Activated T-helper 17 cell treated with anti-CD3 and anti-CD28 coated beads, Interleukin-2, amount 50 U/mL, for 72 hours (primary cell): ENCODE measurements around the gene PHC2. TPM values are rescaled to one million over a fixed set of nuclear protein-coding genes. Genes with fewer than 3 reads are reported as not detected.

Experiments
- ATAC-seq: fragments of 150-1000 bp; cut with Tn5 transposase; replicated peaks from 2 replicates; pipeline ENCODE4 v1.10.0; 2021; ENCODE audit warnings: mild to moderate bottlenecking, moderate library complexity
- H3K27ac Mint-ChIP-seq: one replicate; pipeline ENCODE4 v1.8.0; 2022; ENCODE audit warnings: mixed read lengths
- H3K27me3 Mint-ChIP-seq: one replicate; pipeline ENCODE4 v1.8.0; 2022; ENCODE audit warnings: mixed read lengths
- H3K36me3 Mint-ChIP-seq: one replicate; pipeline ENCODE4 v1.8.0; 2022; ENCODE audit warnings: low read depth, mild to moderate bottlenecking, mixed read lengths
- H3K4me1 Mint-ChIP-seq: one replicate; pipeline ENCODE4 v1.8.0; 2022; ENCODE audit warnings: mixed read lengths
- H3K4me3 Mint-ChIP-seq: one replicate; pipeline ENCODE4 v1.8.0; 2022; ENCODE audit warnings: mild to moderate bottlenecking, mixed read lengths
- H3K9me3 Mint-ChIP-seq: one replicate; pipeline ENCODE4 v1.8.0; 2022; ENCODE audit warnings: mixed read lengths
- total RNA-seq, 2 donors: library from RNA; stranded (reverse); gene quantifications; one replicate each; pipeline ENCODE4 v1.2.3, GENCODE V29; 2022

Gene PHC2
- total RNA-seq, 2 donors from 2014 or later: 21.4 to 27.3 TPM

DNA sequence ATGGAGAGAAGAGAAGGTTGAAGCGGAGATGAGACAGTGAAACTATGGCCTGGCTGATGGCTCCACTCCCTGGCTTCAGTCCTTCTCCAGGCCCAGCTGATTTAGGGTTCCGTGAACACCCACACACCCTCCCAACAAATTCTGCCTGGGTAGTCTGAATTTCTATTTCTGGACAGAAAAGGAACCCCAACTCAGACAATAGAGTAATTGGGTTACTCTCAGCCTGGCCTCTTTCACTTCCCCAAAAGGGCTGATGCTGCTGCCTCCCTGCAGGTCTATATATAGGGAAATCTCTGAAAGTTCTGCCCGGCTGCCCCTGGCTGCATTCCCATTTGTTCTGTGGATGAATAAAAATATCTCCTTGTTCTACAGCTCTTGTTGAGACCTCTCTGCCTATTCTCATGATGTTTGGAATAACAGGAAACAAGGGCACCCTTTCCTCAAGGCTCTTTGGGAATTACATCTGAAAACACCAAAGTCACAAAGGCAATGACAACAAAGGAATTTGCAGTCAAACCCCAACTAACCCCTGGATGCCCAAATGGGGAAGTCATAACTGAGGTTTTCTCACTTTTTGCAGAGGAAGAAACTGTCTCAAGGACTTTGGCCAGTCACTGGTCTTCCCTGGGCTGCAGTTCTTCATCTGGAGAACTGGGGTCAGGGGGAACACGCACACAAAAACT, 30.2 kb upstream of the PHC2 start:
- H3K9me3 Mint-ChIP-seq: no peaks in the 10 kb centered on the region
- no peaks in the 10 kb centered on the region for H3K4me1 Mint-ChIP-seq
- no peak for ATAC-seq
- H3K4me3 Mint-ChIP-seq: no peak overlapping the region
- H3K27me3 Mint-ChIP-seq: peaks cover 11% of the 10 kb centered on the region
- H3K36me3 Mint-ChIP-seq: no peaks in the 10 kb centered on the region
- peak overlapping the region; percentile 37 for H3K27ac Mint-ChIP-seq

DNA sequence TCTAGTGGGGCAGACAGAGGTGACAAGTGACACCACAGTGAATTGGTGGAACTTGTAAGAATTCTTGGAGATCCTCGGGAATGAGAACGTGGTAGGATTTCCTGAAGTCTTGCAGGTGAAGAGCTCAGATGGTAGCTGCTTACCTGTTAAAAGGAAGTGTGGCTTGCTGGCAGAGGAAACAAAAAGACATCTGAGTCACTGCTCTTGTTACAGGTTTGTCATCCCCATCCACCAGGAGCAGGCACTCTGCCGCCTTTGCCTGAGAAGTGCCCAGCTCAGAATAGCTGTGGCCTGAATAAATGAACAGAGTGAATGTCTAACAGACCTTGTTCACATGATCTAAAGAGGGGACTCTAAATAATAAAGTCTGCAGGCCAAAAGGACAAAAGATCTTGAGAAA, 29.2 kb upstream of the PHC2 start:
- Mint-ChIP-seq H3K27ac (no peak overlapping the region), H3K4me1 (peaks cover 4% of the 10 kb centered on the region), H3K4me3 (no peak overlapping the region), H3K36me3 (no peaks in the 10 kb centered on the region), H3K27me3 (peaks cover 11% of the 10 kb centered on the region), H3K9me3 (no peaks in the 10 kb centered on the region)
- no peak for ATAC-seq

DNA sequence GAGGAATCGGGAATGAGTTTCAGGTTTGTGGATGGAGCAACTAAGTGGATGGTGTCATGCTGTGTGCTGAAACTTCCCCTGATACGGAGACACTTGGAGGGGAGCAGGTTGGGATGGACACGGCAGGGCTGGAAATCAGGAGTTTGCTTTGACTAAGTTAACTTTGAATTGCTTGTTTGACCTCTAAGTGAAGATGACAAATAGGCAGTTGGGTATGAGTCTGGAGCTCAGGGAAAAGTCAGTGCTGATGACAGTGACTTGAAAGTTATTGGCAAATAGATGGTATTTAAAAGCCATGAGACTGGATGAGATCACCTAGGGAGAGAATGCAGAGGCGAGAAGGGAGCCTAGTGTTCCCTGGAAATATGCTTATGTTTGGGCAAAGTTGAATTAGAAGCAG, 28.8 kb upstream of the PHC2 start:
- ATAC-seq: no peak
- H3K4me3 Mint-ChIP-seq: no peak overlapping the region

DNA sequence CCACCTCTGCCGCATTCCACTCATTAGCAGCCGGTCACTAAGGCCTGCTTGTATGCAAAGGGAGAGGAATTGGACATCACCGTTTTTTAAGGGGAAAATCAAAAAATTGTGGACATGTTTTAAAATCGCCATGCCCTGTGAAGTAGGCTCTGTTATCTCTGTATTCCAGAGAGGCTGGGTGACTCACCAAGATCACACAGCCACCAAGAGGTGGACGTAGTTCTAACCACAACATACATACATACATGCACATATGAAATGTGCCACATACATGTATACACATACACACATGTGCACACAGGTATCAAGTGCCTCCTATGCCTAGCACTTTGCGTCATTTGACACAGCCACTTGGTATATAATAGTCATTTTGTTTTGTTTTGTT, 25.6 kb upstream of the PHC2 start:
- Mint-ChIP-seq H3K27ac (no peak overlapping the region), H3K36me3 (no peaks in the 10 kb centered on the region), H3K4me3 (no peak overlapping the region), H3K9me3 (no peaks in the 10 kb centered on the region), H3K27me3 (peaks cover 19% of the 10 kb centered on the region), H3K4me1 (peaks cover 4% of the 10 kb centered on the region)
- no peak for ATAC-seq

More for the DNA sequence above, 28.8 kb upstream of the PHC2 start:
- peaks cover 4% of the 10 kb centered on the region for H3K4me1 Mint-ChIP-seq
- no peaks in the 10 kb centered on the region for H3K36me3 Mint-ChIP-seq
- H3K9me3 Mint-ChIP-seq: no peaks in the 10 kb centered on the region
- no peak overlapping the region for H3K27ac Mint-ChIP-seq
- peaks cover 11% of the 10 kb centered on the region for H3K27me3 Mint-ChIP-seq

DNA sequence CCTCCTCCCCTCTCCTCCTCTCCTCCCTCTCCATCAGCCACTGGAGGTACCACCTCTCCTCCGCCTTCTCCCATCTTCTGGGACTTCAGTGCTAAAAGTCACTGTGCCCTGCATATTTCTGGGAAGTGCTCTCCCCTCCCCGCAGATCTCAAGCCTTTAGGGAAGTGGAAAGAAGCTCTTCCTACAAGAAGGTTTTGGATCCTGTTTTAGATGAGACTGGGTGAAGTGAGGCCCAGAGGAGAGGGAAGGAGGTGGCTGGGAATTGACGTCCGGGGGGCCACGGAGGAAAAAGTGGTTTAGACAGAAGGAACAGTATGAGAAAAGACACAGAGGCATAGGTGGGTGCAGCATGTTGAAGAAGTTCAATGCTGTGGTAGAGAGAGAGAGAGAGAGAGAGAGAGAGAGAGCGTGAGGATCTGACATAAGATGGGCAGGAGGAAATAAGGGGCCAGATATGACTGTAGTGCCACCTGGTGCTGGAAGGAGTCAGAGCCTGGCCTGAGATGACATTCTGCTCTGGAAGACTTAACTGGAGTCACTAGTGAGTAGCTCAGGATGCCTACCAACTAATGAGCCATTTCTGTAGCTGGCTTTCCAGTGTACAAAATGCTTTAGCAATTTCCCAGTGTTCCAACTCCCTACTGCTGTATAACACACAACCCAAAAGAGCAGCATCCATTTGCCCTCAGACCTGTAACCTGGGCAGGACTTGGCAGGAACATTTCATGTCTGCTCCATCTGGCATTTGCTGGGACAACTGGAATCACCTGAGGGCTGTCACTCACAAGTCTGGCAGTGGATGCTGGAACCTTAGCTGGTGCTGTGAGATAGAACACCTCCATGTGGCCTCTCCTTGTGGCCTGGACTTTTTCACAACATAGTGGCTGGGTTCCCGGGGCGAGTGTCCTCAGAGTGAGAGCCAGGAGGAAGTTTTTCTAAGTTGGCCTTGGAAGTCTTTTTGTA, 24.9 kb upstream of the PHC2 start:
- peaks cover 19% of the 10 kb centered on the region for H3K27me3 Mint-ChIP-seq
- no peak overlapping the region for H3K27ac Mint-ChIP-seq
- ATAC-seq: peak; percentile 76

DNA sequence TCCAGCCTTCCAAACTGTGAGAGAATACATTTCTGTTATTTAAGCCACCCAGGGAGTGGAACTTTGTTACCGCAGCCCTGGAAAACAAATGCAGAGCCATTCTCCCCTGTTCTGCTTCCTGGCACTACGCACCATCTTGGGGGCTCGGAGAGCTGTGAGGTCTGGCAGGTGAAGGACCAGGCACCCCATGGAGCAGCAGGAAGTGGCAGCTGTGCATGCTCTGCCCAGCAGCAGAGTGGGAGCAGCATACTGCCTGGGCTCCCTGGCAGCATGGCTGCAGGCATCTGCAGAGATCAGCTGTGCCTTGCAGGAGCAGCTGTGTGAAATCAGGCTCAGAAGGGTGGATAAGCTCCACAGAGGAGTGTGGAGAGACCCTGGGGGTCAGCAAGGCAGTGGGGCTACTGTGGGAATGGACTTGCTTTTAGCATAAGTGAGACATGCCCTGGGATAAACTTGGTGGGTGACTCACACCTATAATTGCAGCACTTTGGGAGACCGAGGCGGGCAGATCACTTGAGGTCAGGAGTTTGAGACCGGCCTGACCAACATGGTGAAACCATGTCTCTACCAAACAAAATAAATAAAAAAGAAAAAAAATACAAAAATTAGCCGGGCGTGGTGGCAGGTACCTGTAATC, 23.9 kb upstream of the PHC2 start:
- Mint-ChIP-seq H3K27me3 (peaks cover 23% of the 10 kb centered on the region), H3K9me3 (no peaks in the 10 kb centered on the region), H3K4me1 (peaks cover 4% of the 10 kb centered on the region), H3K36me3 (no peaks in the 10 kb centered on the region), H3K27ac (no peak overlapping the region), H3K4me3 (no peak overlapping the region)
- no peak for ATAC-seq

More for the DNA sequence above, 24.9 kb upstream of the PHC2 start:
- no peak overlapping the region for H3K4me3 Mint-ChIP-seq
- peaks cover 4% of the 10 kb centered on the region for H3K4me1 Mint-ChIP-seq
- no peaks in the 10 kb centered on the region for H3K9me3 Mint-ChIP-seq
- H3K36me3 Mint-ChIP-seq: no peaks in the 10 kb centered on the region

DNA sequence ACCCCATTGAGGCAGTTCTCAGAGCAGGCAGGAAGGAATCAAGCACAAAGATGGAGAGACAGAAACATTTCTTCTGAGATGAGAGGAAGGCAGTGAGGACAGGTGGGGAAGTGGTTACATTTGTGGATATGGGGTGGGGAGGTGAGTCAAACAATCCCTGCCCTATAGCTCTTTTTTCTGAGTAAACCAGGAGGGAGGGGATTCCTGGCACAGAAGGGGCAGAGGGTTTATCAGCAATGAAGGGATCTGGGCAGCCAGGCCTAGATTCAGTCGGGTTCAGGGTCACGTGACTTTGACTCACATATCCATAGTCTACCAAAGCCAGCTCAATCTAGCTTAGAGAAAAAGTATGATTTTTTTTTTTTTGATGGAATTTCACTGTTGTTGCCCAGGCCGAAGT, 15.7 kb upstream of the PHC2 start:
- Mint-ChIP-seq H3K27ac (peak overlapping the region; percentile 28), H3K4me3 (no peak overlapping the region), H3K27me3 (peaks cover 46% of the 10 kb centered on the region), H3K9me3 (no peaks in the 10 kb centered on the region), H3K4me1 (peaks cover 8% of the 10 kb centered on the region), H3K36me3 (no peaks in the 10 kb centered on the region)
- ATAC-seq: peak; percentile 78

DNA sequence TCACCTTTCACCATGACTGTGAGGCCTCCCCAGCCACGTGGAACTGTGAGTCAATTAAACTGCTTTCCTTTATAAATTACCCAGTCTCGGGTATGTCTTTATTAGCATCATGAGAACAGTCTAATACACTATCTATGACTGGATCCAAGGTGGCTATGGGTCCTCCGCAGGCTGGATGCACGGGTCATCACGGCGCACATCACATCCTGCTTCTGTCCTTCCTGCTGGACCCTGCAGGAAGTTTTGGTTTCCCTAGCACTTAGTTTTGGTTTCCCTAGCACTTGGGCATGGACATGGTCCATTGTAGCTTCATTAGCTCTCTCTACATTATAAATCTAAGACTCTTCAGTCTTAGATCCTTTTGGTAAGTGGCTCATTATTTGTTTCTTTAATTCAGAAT, 14.2 kb upstream of the PHC2 start:
- H3K36me3 Mint-ChIP-seq: no peaks in the 10 kb centered on the region
- no peak for ATAC-seq
- peaks cover 8% of the 10 kb centered on the region for H3K4me1 Mint-ChIP-seq
- no peaks in the 10 kb centered on the region for H3K9me3 Mint-ChIP-seq
- no peak overlapping the region for H3K27ac Mint-ChIP-seq
- H3K4me3 Mint-ChIP-seq: no peak overlapping the region
- peaks cover 48% of the 10 kb centered on the region for H3K27me3 Mint-ChIP-seq

DNA sequence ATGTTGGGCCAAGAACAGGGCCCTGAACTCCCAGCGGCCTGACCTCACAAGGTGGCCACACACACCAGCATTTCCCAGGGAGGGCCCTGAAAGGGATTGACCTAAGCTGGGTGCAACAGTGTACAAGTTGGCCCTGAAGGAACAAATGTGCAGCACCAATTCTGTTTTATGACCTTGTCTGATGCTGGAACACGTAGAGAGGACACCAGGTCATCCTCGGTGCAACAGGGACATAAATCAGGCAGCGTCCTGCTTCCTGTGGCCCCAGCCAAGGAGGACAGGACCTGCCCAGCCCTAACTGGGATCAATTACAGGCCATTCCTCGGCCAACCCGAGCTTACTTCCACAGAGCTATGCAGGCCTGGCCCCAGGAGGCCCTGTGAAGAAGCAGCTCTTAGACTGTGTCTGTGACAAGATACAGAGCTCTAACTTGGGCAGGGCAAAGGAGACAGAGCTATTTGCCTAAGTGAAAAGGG, 12.8 kb upstream of the PHC2 start:
- no peaks in the 10 kb centered on the region for H3K9me3 Mint-ChIP-seq
- H3K4me1 Mint-ChIP-seq: peaks cover 8% of the 10 kb centered on the region
- H3K27ac Mint-ChIP-seq: no peak overlapping the region
- no peak overlapping the region for H3K4me3 Mint-ChIP-seq
- H3K36me3 Mint-ChIP-seq: no peaks in the 10 kb centered on the region
- no peak for ATAC-seq
- H3K27me3 Mint-ChIP-seq: peaks cover 40% of the 10 kb centered on the region

DNA sequence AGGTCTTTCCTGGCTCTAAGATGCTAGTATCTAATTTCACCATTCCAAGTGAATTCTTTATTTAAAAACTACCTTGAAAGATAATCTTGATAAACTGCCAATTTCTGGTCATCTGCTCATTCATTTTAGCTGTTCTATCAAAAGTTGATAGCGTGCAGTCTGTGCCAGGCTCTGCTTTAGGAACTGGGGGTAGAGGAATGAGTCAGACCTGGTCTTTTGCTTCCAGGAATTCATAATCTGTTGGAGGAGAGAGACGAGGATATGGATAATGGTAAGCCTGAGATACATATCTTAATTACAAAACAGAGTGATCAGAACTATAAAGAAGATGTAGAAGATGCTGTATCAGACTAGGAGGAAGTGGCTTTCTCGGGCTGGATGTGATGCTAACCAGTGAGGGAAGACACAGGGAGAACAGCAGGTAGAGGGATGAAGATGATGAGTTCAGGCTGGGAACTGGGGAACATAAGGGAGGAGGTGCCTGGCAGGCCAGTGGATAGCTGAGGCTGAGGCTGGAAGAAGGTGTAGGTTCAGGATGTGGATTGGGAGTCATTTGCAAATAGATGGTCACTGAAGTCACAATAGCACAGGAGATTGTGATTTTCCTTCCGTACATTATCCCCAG, 12.3 kb upstream of the PHC2 start:
- ATAC-seq: no peak
- H3K4me1 Mint-ChIP-seq: peaks cover 8% of the 10 kb centered on the region
- H3K9me3 Mint-ChIP-seq: no peaks in the 10 kb centered on the region
- no peak overlapping the region for H3K4me3 Mint-ChIP-seq
- no peak overlapping the region for H3K27ac Mint-ChIP-seq
- H3K27me3 Mint-ChIP-seq: peaks cover 36% of the 10 kb centered on the region
- no peaks in the 10 kb centered on the region for H3K36me3 Mint-ChIP-seq

DNA sequence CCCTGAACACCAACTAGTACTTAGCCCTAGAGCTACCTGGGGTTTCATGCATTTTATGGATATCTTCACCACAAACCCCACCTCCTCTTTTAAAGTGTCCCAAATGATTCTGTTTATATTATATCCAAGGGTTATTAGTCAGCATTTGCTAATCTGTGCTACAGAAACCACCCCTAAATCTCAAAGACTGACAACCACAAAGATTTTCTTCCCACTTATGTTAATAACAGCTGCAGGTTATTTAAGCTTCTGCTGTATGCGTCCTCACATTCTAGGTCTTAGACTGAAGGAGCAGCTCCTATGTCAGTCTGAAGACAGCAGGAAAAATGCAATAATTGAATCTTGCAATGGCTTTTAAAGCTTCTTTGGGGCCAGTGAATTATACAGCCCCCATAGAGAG, 11.2 kb upstream of the PHC2 start:
- Mint-ChIP-seq H3K9me3 (no peaks in the 10 kb centered on the region), H3K4me1 (peaks cover 8% of the 10 kb centered on the region), H3K27ac (no peak overlapping the region), H3K36me3 (no peaks in the 10 kb centered on the region), H3K4me3 (no peak overlapping the region), H3K27me3 (peaks cover 27% of the 10 kb centered on the region)
- no peak for ATAC-seq

DNA sequence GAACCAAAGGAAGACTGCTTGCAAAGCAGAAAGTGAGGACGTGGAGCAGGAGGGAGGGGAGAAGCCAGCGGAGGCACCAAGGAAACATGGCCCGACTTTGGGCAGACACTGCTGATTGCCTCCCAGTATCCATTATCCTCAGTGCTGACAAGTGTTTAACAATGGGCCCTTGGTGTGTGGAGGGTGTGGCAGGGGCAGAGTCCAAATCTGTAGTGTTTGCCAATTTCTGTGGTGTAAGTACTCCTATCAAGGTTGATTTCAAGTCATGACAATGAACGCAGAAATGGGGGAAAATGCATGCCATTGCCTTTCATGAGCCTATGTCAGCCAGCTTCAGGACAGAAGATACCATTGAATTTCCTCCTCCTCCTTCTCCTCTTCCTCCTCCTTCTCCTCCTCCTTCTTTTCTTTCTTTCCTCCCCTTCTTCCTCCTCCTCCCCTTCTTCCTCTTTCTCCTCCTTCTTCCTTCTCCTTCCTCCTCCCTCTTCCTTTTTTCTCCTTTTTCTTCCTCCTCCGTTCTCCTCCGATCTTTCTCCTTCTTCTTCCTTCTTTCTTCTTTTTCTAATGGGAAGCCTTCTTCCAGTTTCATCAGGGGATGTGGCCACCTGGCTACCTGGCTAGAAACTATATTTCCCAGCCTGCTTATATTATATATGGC, 10.3 kb upstream of the PHC2 start:
- peaks cover 23% of the 10 kb centered on the region for H3K27me3 Mint-ChIP-seq
- no peak for ATAC-seq
- no peaks in the 10 kb centered on the region for H3K9me3 Mint-ChIP-seq
- H3K36me3 Mint-ChIP-seq: no peaks in the 10 kb centered on the region
- H3K27ac Mint-ChIP-seq: no peak overlapping the region
- peaks cover 3% of the 10 kb centered on the region for H3K4me1 Mint-ChIP-seq
- no peak overlapping the region for H3K4me3 Mint-ChIP-seq

DNA sequence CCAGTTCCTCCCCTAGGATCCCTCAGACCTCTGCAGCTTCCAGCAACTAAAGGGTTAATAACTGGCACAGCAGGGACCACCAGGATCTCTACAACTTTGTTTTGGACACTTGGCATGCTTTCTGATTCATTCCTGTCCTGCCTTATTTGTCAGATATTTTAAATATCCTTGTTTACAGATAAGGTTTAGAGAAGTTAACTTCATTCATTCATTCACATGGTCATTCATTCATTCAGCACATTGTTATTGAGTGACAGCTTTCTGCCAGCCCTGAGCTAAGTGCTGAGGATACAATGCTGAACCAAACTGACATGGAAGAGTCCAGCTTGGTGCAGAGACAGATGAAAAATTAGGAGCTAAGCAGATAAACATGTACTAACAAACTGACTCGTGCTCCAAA, 8.8 kb upstream of the PHC2 start:
- Mint-ChIP-seq H3K4me3 (no peak overlapping the region), H3K36me3 (no peaks in the 10 kb centered on the region), H3K27me3 (peaks cover 15% of the 10 kb centered on the region), H3K9me3 (no peaks in the 10 kb centered on the region), H3K27ac (no peak overlapping the region), H3K4me1 (no peaks in the 10 kb centered on the region)
- no peak for ATAC-seq
